Forelimb muscle (tissue), 1 donor: ENCODE measurements around the gene PTPN6. TPM values are rescaled to one million over a fixed set of nuclear protein-coding genes. Genes with fewer than 3 reads are reported as not detected.
"Not testable (repeated sequence)": the region's sequence is repeated elsewhere in the genome, so short reads cannot be mapped to it uniquely, and the experiment has no call there.

ENCODE experiments used
- DNase-seq: peaks from one replicate; pipeline ENCODE4 v3.0.0-alpha.2; 2013; ENCODE audit warnings: low read depth
- polyA plus RNA-seq: library from polyadenylated mRNA; unstranded; fragments of 120-200 nt; gene quantifications from one replicate; pipeline ENCODE4 v1.2.1, GENCODE V29; 2013; ENCODE audit not compliant: insufficient read length

Gene PTPN6
- 5.0 TPM for polyA plus RNA-seq

DNA sequence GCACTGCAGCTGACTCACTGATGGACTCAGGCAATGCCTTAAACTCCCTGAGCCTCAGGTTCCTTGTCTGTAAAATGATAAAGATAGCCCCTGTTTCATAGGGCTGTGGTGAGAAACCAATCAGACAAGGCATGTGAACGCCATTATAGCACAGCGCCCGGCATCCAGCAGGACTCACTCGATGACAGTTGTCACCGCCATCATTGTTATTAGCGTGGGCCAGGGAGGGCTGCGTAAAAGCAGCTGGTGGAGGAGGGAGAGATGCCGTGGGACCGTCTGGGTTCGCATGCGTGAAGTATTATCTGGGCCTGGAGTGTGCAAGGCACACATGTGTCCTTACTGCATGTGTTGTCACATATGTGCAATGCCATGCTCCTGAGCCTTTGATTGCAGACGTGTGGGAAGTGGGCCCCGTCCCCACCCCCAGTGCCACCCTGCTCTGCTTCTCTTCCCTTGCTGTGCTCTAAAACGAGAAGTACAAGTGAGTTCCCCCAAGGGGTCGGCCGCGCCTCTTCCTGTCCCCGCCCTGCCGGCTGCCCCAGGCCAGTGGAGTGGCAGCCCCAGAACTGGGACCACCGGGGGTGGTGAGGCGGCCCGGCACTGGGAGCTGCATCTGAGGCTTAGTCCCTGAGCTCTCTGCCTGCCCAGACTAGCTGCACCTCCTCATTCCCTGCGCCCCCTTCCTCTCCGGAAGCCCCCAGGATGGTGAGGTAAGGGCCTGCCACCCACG is at the start of gene PTPN6:
Gene PTPN6 (plus strand): TSS at position 546 of the 730 bp plus-strand sequence. CDS start 157 bp downstream, at position 703.
- DNase-seq: no peak

DNA sequence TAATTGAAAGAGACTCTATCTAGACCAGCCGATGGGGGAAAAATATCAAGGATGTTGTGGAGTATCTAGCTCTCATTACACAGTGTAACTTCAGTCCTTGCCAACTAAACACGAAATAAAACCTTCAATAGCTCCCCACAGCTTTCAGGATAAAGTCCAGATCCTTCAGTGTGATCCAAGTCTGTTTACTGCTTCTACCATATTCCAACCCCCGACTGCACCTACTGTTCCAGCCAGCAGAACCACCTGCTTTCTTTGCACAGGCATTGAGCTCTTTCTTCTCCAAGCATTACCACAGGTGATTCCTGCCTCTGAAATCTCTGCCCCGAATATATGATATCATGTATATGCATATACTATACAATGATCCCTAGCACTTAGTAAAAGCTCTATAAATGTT is 48.7 kb upstream of the PTPN6 start:
- DNase-seq: no peak

DNA sequence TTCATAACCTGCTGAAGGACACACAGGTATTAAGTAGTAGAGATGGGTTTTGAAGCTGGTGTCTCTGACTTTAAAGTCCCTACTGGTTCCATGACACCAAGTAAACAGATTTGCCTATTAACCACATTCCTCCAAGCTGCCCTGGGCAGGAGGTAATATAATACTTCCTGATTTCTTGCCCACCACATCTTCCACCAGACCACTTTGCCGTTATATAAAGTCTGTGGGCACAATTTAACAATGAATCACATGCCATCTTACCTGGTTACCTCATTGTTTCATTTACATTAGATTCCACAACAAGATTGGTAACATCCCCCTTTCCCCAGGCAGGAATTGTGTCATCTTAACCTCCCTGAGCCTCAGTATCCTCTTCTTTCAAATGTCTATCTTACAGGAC is 47.4 kb upstream of the PTPN6 start:
- no peak for DNase-seq

DNA sequence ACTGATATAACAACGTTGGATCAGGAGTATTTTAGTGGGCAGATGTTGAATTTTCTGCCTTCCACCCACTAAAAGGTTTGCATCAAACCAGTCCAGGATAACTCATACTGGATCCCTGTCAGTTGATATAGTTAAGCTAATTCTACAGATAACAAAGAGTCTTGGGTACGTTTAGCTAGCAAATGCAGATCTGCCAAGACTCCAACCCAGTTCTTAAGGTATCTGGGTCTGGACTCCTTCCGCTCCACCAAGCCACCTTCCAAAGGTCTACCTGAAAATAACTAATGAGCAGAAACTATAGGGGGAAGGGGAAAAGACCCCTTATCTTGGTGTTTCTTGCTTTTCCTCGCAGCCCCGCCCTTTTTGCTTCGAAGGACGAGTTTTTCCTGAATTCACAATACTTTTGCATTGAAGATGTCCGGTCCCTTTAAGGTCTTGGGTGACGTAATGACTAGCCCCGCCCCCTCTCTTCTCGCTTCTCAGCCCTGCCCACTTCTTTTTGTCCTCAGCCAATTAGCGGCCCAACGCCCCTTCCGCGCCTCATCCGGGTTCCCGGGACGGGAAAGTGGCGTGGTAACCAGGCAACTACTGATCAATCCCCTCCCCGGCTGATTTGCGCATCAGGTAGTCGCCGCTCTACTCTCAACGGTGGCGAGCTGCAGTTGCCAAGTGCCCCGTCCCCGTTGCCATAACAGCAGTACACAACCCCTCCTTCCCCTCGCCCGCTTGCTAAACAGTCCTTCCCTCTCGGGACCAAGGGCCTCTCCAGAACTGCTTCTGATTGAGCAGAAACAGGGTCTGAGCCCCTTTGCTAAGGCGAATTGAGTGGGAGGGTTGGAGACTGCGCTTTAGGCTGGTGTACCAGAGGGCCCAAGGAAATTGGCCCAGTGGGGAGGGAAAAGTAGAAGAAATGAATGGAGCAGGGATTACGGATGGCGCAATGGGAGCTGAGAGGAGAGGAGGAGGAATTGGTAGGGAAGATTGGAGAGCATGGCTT is 46.6 kb upstream of the PTPN6 start, which contains the start of gene LRRC23:
Gene LRRC23 (plus strand): TSS at position 543 of the 997 bp plus-strand sequence. CDS start 812 bp downstream, outside the sequence.
- peak; percentile 92 for DNase-seq

DNA sequence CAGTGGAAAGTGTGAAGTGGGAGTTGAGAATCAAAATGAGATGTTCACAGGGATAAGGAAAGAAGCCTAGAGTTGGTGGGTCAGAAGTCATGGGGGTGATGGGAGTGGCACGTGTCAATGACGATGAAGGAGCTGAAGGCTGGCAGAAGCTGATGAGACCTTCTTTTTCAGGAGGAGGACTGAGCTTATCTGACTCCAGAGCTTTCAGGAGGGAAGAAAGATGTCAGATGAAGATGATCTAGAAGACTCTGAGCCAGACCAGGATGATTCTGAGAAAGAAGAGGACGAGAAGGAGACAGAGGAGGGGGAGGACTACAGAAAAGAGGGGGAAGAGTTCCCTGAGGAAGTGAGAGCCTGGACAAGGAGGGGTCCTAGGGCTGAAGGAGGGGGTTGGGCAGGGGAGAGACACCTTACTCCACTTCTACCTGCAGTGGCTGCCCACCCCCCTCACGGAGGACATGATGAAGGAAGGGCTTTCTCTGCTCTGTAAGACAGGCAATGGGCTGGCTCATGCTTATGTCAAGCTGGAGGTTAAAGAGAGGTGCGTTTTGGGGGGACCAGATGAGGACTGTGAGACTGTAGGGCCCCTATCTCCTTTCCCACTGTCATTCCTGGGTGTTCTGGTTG is 45.6 kb upstream of the PTPN6 start:
- no peak for DNase-seq

DNA sequence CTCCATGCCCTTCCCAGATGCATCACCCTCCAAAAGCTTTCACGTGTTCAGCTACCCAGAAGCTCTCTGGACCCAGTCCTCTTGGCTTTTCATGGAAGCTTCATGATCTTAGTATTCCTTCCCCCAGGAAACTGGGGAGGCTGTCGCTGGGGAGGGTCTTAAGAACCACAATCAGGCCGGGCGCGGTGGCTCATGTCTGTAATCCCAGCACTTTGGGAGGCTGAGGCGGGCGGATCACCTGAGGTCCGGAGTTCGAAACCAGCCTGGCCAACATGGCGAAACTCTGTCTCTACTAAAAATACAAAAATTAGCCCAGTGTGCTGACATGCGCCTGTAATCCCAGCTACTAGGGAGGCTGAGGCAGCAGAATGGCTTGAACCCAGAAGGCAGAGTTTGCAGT is 43.0 kb upstream of the PTPN6 start:
- not testable (repeated sequence) for DNase-seq

DNA sequence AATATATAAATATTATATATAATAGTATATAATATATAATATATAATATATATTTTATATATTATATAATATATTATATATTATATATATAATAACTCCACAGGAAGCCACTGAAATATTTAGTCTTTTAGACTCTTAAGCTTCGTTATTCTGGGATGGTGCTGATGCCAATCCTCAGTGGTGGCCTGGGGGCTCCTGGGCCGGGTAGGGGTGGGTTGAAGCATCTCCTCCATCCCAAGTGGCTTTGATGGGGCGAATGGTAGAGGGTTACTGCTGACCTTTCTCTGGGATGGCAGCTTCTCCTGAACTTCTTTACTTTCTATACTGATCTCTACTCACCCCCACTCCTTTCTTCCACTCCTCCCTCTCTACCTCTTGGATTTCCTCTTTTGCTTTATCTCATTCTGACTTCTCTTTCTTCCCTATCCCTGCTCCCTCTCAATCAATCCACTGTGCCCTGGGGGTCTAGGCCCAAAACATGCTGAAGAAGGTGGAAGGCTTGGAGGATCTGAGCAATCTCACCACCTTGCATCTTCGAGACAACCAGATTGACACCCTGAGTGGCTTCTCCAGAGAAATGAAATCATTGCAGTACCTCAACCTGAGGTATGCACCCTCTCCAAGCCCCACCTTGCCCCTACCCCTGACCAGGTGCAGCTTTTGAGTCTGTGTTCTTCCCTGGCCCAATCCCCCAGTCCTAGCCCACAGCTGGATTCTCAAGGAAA is 41.6 kb upstream of the PTPN6 start:
- DNase-seq: no peak

DNA sequence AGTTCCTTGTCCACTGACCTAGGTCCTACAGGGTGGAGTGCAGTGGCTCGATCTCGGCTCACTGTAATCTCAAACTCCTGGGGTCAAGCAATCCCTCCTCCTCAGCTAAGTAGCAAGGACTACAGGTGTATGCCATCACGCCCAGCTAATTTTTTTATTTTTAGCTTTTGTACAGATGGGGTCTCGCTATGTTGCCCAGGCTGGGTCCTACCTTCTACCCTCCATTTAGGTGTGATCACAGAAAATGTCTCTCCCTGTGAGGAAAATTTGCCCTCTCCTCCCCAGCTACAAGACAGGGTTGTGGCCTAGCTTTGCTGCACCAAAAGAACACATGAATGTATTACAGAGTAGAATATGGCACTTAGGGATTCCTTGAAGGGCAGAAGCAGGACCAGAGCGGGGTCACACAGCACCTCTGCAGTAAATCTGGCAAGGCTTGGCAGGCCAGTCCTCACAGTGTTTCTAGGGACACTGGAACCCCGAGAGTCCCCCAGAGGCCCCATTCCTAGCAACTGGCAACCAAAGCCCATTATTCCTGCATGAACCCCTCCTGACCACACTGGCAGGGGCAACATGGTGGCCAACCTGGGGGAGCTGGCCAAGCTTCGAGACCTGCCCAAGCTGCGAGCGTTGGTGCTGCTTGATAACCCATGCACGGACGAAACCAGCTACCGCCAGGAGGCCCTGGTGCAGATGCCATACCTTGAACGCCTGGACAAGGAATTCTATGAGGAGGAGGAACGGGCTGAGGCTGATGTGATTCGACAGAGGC is 38.8 kb upstream of the PTPN6 start:
- DNase-seq: no peak

DNA sequence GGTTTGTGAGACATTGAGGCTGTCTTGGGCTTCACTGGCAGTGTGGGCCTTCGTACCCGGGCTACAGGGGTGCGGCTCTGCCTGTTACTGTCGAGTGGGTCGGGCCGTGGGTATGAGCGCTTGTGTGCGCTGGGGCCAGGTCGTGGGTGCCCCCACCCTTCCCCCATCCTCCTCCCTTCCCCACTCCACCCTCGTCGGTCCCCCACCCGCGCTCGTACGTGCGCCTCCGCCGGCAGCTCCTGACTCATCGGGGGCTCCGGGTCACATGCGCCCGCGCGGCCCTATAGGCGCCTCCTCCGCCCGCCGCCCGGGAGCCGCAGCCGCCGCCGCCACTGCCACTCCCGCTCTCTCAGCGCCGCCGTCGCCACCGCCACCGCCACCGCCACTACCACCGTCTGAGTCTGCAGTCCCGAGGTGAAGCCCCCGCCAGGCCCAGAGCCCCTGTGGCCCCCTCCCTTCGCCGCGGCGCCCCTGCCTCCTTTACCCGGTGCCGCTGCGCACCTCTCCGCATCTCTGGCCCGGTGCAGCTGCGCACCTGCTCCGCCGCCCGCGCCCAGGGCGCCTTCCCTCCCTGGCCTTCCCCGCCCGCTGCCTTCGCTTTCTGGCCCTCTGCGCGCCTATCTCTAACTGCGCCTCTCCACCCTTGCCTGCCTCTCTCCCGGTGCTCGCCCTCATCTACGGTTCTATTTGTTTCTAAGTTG is 36.8 kb upstream of the PTPN6 start, which contains the start of gene ENO2:
Gene ENO2 (plus strand): TSS at position 335 of the 701 bp plus-strand sequence. CDS start 1,253 bp downstream, outside the sequence.
- DNase-seq: no peak

DNA sequence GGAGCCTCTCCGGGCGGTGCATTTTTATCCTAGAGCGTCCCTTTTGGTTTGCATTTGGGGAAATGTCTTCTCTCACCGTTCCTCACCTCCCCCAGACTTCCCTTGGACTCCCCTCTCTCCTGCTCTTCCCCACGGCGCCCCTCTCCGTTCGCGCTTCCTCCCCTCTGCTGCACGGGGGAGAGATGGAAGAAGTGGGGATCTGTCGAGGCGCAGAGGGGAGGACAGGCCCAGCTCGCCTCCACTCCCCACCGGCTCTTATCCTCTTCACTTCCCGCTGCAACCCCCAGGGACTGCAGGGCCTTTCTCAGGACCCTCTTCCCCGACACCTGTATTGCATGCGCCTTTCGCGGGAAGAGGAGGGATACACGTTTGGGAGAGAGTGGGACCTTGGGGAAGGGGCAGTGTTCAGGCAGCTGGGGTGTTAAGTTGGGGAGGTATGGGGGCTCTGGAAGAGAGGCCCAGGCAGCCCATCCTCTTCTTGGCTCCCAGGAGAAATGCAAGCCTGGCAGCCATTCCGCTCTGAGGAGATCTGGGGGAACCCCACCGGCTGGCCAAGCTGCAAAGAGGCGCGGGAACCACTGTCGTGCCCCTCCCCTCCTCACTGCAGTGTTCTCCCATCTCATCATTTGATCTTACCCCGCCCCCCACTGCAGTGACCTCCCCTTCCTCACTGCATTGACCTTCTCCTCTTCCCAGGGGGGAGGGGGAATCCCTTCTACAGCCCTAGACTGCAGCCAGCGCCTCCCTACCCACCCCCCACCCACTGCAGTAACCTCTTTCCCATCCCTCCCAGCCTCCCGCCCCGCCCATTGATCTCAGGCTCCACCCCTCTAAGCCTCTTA is 36.0 kb upstream of the PTPN6 start:
- DNase-seq: no peak

DNA sequence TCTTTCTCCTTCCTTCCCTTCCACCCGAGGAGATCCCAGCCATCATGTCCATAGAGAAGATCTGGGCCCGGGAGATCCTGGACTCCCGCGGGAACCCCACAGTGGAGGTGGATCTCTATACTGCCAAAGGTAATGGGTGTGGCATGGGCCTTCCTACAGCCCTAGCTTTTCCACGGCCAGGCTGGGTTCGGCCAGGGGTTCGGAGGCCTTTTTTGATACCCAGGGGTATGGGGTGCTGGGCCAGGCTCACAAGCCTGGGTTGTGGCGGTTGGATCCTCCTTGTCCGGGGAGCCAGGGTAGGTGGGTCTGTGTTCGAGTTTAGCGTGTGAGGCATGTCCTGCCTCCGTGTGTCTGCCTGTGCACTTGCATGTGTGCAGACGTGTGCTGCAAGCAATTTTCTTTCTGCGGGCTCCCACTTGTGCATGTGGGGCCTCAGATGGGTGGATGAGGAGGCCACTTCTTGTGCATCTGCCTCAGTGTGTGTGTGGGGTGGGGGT is 35.3 kb upstream of the PTPN6 start:
- no peak for DNase-seq

DNA sequence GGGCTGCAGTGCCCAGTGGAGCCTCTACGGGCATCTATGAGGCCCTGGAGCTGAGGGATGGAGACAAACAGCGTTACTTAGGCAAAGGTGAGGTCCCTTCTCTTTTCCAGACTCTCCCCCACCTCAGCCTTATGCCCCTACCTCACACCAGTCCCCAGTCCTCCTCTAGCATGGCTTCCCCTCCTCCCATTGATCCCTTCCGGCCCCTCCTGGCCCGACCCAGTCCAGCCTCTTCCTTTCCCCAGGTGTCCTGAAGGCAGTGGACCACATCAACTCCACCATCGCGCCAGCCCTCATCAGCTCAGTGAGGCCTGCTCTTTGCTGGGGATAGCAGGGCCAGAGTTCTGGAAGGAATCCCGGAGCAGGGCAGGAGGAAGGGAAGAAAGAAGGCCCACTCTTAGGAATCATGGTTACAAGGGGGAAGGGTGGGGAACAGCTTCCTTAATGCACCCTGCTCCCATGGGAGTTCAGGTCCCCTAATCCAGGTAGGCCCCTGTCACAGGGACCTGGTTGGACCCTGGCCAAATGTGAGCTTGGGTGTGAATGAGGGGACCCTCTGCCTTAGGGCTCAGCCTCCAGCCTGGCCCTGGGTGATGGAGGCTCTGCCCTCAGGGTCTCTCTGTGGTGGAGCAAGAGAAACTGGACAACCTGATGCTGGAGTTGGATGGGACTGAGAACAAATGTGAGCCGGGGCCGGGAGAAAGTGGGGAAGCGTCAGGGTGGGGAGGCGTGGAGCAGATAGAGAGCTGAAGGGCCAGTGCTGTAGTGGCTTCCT is 34.5 kb upstream of the PTPN6 start:
- DNase-seq: no peak

DNA sequence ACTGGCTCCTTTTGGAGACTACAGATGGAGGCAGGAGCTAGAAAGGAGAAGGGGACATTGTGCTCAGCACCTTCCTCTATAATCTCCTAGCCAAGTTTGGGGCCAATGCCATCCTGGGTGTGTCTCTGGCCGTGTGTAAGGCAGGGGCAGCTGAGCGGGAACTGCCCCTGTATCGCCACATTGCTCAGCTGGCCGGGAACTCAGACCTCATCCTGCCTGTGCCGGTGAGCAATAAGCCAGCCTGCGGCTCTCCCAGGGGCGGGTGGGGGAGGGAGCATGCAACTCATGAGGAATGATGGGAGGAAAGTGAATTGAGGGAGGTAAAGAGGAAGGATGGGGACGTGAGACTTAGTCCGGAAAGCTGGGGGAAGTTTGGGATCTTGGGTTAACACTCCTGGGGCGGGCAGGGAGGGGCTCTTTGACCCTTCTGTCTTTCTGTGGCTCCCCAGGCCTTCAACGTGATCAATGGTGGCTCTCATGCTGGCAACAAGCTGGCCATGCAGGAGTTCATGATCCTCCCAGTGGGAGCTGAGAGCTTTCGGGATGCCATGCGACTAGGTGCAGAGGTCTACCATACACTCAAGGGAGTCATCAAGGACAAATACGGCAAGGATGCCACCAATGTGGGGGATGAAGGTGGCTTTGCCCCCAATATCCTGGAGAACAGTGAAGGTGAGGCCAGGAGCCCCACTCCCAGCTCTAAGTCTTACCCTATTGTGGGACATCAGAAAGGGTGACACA is 33.5 kb upstream of the PTPN6 start:
- no peak for DNase-seq

DNA sequence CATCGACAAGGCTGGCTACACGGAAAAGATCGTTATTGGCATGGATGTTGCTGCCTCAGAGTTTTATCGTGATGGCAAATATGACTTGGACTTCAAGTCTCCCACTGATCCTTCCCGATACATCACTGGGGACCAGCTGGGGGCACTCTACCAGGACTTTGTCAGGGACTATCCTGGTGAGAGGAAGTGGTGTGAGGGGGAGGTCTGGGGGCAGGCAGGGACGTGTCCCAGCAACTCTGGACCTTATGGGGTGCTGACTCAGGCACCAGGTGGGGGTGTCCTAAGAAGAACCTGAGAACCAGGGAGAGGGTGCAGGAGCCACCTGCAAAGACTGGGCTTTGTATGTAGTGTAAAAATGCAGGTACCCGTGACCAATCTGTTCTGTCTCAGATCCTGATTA is 31.6 kb upstream of the PTPN6 start:
- no peak for DNase-seq

DNA sequence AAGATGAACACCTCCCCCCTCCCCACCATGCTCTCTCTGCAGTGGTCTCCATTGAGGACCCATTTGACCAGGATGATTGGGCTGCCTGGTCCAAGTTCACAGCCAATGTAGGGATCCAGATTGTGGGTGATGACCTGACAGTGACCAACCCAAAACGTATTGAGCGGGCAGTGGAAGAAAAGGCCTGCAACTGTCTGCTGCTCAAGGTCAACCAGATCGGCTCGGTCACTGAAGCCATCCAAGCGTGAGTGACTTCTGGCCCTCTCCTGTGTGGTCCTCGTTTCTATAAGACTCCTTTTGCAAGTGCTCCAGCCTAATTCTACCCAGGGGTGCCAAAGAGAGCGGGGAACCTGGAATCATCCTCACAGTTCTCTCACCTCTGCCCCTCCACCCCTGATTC is 29.6 kb upstream of the PTPN6 start:
- DNase-seq: no peak

DNA sequence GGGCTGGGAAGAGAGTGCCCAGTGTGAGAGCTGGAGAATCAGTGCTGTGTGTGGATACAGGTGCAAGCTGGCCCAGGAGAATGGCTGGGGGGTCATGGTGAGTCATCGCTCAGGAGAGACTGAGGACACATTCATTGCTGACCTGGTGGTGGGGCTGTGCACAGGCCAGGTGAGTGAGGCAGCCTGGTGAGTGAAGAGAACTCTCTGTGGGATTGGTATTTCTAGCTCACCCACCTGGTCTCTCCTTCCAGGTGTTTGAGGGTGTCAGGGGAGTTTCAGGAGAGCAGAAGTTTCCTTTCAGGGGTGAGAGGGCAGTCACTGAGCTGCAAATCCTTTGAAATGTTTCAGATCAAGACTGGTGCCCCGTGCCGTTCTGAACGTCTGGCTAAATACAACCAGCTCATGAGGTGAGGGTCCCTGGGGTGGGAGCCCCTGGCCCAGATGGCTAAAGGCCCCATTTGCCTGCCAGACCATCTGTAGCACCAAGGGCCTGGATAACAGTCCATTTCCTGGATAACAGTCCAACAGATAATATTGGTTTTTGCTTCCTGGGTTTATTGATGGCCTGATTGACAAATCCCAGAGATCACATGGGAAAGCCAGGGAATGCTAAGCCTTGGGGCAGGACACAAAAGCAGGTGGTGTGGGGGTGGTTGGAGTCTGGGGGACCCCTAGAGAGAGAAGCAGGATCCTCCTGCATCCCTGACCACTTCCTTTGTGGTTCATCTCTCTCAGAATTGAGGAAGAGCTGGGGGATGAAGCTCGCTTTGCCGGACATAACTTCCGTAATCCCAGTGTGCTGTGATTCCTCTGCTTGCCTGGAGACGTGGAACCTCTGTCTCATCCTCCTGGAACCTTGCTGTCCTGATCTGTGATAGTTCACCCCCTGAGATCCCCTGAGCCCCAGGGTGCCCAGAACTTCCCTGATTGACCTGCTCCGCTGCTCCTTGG is 28.9 kb upstream of the PTPN6 start:
- no peak for DNase-seq
